ENCODE data around the gene ABCF3.

GRCh38 chr3:184209146-184209923 lies 23.3 kb downstream of the ABCF3 start:
- TF ChIP-seq CTCF (IDR thresholded peaks at IDR 0.05) = no peak
- TF ChIP-seq POLR2A (IDR thresholded peaks at IDR 0.05) = no peak

Data from right lobe of liver (tissue), 4 donors.